H1 (cell line): ENCODE measurements around the gene CA10. TPM values are rescaled to one million over a fixed set of nuclear protein-coding genes. Genes with fewer than 3 reads are reported as not detected.

Experiments used
- CTCF ChIA-PET: fragments of 300-600 bp; sonication (Branson Sonifier 250); formaldehyde crosslinking; loops from one replicate; lab custom pipeline; 2021; ENCODE audit not compliant: partially characterized antibody; lab: Charles Lee
- POLR2A ChIA-PET: fragments of 300-600 bp; sonication (Branson Sonifier 250); formaldehyde crosslinking; loops from one replicate; lab custom pipeline; 2021; ENCODE audit warnings: inconsistent platforms; ENCODE audit not compliant: partially characterized antibody; lab: Charles Lee
- DNase-seq, 2 experiments: peaks; one replicate each; pipeline versions ENCODE4 v3.0.0 to v3.0.0-alpha.2; 2010 to 2022; ENCODE audit warnings: low spot score in 2 of 2, low read depth in 1 of 2, mixed read lengths in 1 of 2
- FAIRE-seq: peaks from 2 replicates; lab custom pipeline; 2011; peaks lifted over from hg19 to GRCh38; lab: Jason Lieb, UNC
- H2AFZ ChIP-seq: 2 replicates; pipeline ENCODE4 v1.8.1; 2012; ENCODE audit warnings: low read length, inconsistent platforms
- H2AK5ac ChIP-seq: 2 replicates; pipeline ENCODE4 v1.6.1; 2013; ENCODE audit warnings: low read depth, low read length
- H2BK120ac ChIP-seq: replicated peaks from 2 replicates; pipeline ENCODE3; 2013; ENCODE audit warnings: low read depth, low read length, inconsistent platforms
- H2BK12ac ChIP-seq: 2 replicates; pipeline ENCODE4 v1.6.1; 2013; ENCODE audit warnings: low read depth, low read length
- H2BK15ac ChIP-seq: 2 replicates; pipeline ENCODE4 v1.6.1; 2013; ENCODE audit warnings: low read length
- H2BK20ac ChIP-seq: 2 replicates; pipeline ENCODE4 v1.6.1; 2013; ENCODE audit warnings: low read length
- H2BK5ac ChIP-seq: 2 replicates; pipeline ENCODE4 v1.6.1; 2013; ENCODE audit warnings: low read depth, low read length
- H3K14ac ChIP-seq: 2 replicates; pipeline ENCODE4 v1.6.1; 2013; ENCODE audit warnings: inconsistent platforms; ENCODE audit not compliant: insufficient read length
- H3K18ac ChIP-seq: 2 replicates; pipeline ENCODE4 v1.6.1; 2013; ENCODE audit warnings: low read length; ENCODE audit errors: extremely low read depth
- H3K23ac ChIP-seq: 2 replicates; pipeline ENCODE4 v1.6.1; 2013; ENCODE audit warnings: inconsistent platforms; ENCODE audit not compliant: insufficient read length
- H3K23me2 ChIP-seq: 2 replicates; pipeline ENCODE4 v1.6.1; 2013; ENCODE audit warnings: low read depth, low read length
- H3K27ac ChIP-seq: 2 replicates; pipeline ENCODE4 v1.6.1; 2011; ENCODE audit warnings: low read depth, low read length, inconsistent platforms
- H3K27me3 ChIP-seq, 4 experiments: replicated peaks in 1 of 4; 1 replicate in 1 of 4; 2 replicates in 3 of 4; pipeline versions ENCODE4 v1.6.1 to v1.8.1; 2011 to 2013; ENCODE audit warnings: low read length in 3 of 4, mild to moderate bottlenecking in 3 of 4, inconsistent platforms in 2 of 4, mixed read lengths in 2 of 4, moderate library complexity in 1 of 4; ENCODE audit not compliant: control insufficient read depth in 3 of 4, insufficient read depth in 3 of 4; ENCODE audit errors: extremely low read depth in 1 of 4
- H3K36me3 ChIP-seq, 4 experiments: 2 replicates each; pipeline versions ENCODE4 v1.6.1 to v1.8.1; 2011 to 2013; ENCODE audit warnings: mild to moderate bottlenecking in 4 of 4, low read length in 3 of 4, moderate library complexity in 2 of 4, control low read depth in 1 of 4, inconsistent platforms in 1 of 4; ENCODE audit not compliant: insufficient read depth in 4 of 4, control insufficient read depth in 2 of 4
- H3K4ac ChIP-seq: replicated peaks from 2 replicates; pipeline ENCODE3; 2013; ENCODE audit warnings: low read length, low read depth, mixed read lengths, inconsistent platforms; ENCODE audit not compliant: insufficient read length
- H3K4me1 ChIP-seq, 4 experiments: replicated peaks in 1 of 4; 1 replicate in 1 of 4; 2 replicates in 3 of 4; pipeline versions ENCODE4 v1.6.1 to v1.8.1; 2011 to 2013; ENCODE audit warnings: low read length in 3 of 4, inconsistent platforms in 2 of 4, mixed read lengths in 1 of 4; ENCODE audit not compliant: insufficient read depth in 4 of 4, control insufficient read depth in 3 of 4
- H3K4me2 ChIP-seq, 2 experiments: 2 replicates each; pipeline versions ENCODE4 v1.6.1 to v1.8.1; 2011 to 2013; ENCODE audit warnings: low read depth in 2 of 2, low read length in 2 of 2, control low read depth in 1 of 2, inconsistent platforms in 1 of 2, mild to moderate bottlenecking in 1 of 2; ENCODE audit not compliant: insufficient read depth in 1 of 2
- H3K4me3 ChIP-seq, 4 experiments: fragments of 200-600, 300-600 bp in 1 of 4; sonication (generic), shearing (Covaris generic), sonication (Bioruptor Twin) in 1 of 4; 2 replicates each; pipeline versions ENCODE4 v1.5.1 to v1.8.1; 2011 to 2016; ENCODE audit warnings: low read length in 4 of 4, low read depth in 3 of 4, control low read depth in 2 of 4, inconsistent platforms in 2 of 4, mild to moderate bottlenecking in 2 of 4, mixed read lengths in 1 of 4, moderate library complexity in 1 of 4; ENCODE audit not compliant: insufficient read depth in 2 of 4; ENCODE audit errors: extremely low read depth in 1 of 4
- H3K56ac ChIP-seq: replicated peaks from 2 replicates; pipeline ENCODE3; 2013; ENCODE audit warnings: low read depth, mild to moderate bottlenecking, mixed read lengths, low read length, inconsistent platforms; ENCODE audit not compliant: insufficient read length
- H3K79me1 ChIP-seq: 2 replicates; pipeline ENCODE4 v1.6.1; 2013; ENCODE audit warnings: low read depth, low read length, control low read depth
- H3K79me2 ChIP-seq, 2 experiments: 2 replicates each; pipeline versions ENCODE4 v1.6.1 to v1.8.1; 2012 to 2013; ENCODE audit warnings: low read length in 2 of 2, mild to moderate bottlenecking in 2 of 2, inconsistent platforms in 1 of 2; ENCODE audit not compliant: insufficient read depth in 2 of 2, control insufficient read depth in 1 of 2
- H3K9ac ChIP-seq, 4 experiments: replicated peaks in 1 of 4; 1 replicate in 1 of 4; 2 replicates in 3 of 4; pipeline versions ENCODE4 v1.6.1 to v1.8.1; 2011 to 2013; ENCODE audit warnings: low read depth in 3 of 4, low read length in 3 of 4, control low read depth in 2 of 4, mild to moderate bottlenecking in 2 of 4, moderate library complexity in 2 of 4, inconsistent platforms in 1 of 4; ENCODE audit errors: extremely low read depth in 1 of 4
- H3K9me3 ChIP-seq, 2 experiments: 2 replicates each; pipeline versions ENCODE4 v1.6.1 to v1.8.1; 2012 to 2013; ENCODE audit warnings: mild to moderate bottlenecking in 2 of 2, moderate library complexity in 2 of 2, control low read depth in 1 of 2, inconsistent platforms in 1 of 2, low read depth in 1 of 2, low read length in 1 of 2, mixed read lengths in 1 of 2; ENCODE audit not compliant: insufficient read depth in 2 of 2
- H4K20me1 ChIP-seq, 2 experiments: replicated peaks in 1 of 2; 2 replicates each; pipeline versions ENCODE3 to v1.8.1; 2011 to 2013; ENCODE audit warnings: inconsistent platforms in 2 of 2, low read length in 2 of 2, mild to moderate bottlenecking in 1 of 2; ENCODE audit not compliant: insufficient read depth in 2 of 2, control insufficient read depth in 1 of 2
- H4K5ac ChIP-seq: 2 replicates; pipeline ENCODE4 v1.6.1; 2013; ENCODE audit warnings: low read length, low read depth, mixed read lengths, inconsistent platforms; ENCODE audit not compliant: insufficient read length
- H4K8ac ChIP-seq: 2 replicates; pipeline ENCODE4 v1.8.0; 2013; ENCODE audit warnings: mild to moderate bottlenecking, moderate library complexity, low read length, inconsistent platforms; ENCODE audit not compliant: insufficient read depth; ENCODE audit errors: extremely low read depth
- H4K91ac ChIP-seq: replicated peaks from 2 replicates; pipeline ENCODE3; 2013; ENCODE audit warnings: low read length, mixed read lengths, inconsistent platforms; ENCODE audit not compliant: insufficient read length
- RXRA ChIP-seq: IDR thresholded peaks from 2 replicates; pipeline ENCODE4 v1.6.1; 2011; ENCODE audit warnings: low read depth, mild to moderate bottlenecking, low read length, moderate library complexity; ENCODE audit not compliant: insufficient read depth
- polyA plus RNA-seq, 7 experiments: library from polyadenylated mRNA; depleted of rRNA in 3 of 7; stranded (reverse) in 5 of 7; unstranded in 2 of 7; fragments of >200 nt in 5 of 7; fragments of 200-250 nt in 2 of 7; gene quantifications; 1 replicate in 5 of 7; 2 replicates in 1 of 7; 4 replicates in 1 of 7; pipeline versions ENCODE4 v1.2.1 to v1.2.3, GENCODE V29; 2011 to 2013; ENCODE audit warnings: missing spikeins in 2 of 7, mixed read lengths in 2 of 7
- total RNA-seq: library from RNA; stranded (reverse); fragmentation: NEBNext Ultra II Directional; extraction: Animal tissue kit (Norgen Biotek cat#: 25700); gene quantifications from 2 replicates; pipeline ENCODE4 v1.2.1, GENCODE V29; 2021

The CA10 gene
- total and polyA plus RNA-seq, 2 of the 8 experiments (the other 6 are each of a cell fraction or from before 2014, with no cell fraction given): 0.60 to 0.63 TPM

DNA sequence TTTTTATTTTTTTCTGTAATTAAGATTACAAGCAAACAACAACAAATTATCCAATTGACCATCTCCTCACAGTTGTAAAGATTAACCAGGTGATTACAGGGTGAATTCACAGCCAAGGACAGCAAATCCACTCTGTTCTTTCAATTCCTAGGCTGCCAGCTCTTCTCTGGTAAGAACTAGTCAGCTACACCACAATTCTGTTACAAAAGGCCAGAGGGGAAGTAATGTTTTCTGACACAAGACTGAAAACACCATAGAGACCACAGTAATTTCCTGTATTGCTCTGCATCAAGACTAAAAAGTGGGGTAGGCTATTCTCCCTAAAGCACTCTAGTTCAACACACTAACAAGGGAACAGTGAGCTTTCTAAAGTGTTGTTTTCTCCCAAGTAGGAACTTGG lies 10.6 kb downstream of the CA10 start:
- no peaks in the 10 kb centered on the region for H3K79me2 ChIP-seq
- H3K4me3 ChIP-seq: no peak overlapping the region
- FAIRE-seq (no peak), DNase-seq (no peak)
- no peak overlapping the region for H3K4me2 ChIP-seq
- POLR2A ChIA-PET: no interaction called here
- H2AFZ ChIP-seq: no peak overlapping the region
- no peak overlapping the region for H2BK20ac ChIP-seq
- no peak overlapping the region for H3K23ac ChIP-seq
- no peak overlapping the region for H3K56ac ChIP-seq
- H2BK12ac ChIP-seq: no peak overlapping the region
- H3K4me1 ChIP-seq: no peaks in the 10 kb centered on the region; a peak in 1 of 7 replicates
- no peaks in the 10 kb centered on the region for H3K27me3 ChIP-seq
- no peak overlapping the region for H2BK5ac ChIP-seq
- no peaks in the 10 kb centered on the region for H3K9me3 ChIP-seq
- no peak overlapping the region for H3K14ac ChIP-seq
- no peak overlapping the region for H2BK120ac ChIP-seq
- H4K91ac ChIP-seq: no peak overlapping the region
- no peaks in the 10 kb centered on the region for H3K36me3 ChIP-seq
- H3K18ac ChIP-seq: no peak overlapping the region
- no peaks in the 10 kb centered on the region for H3K79me1 ChIP-seq
- CTCF ChIA-PET: interaction anchor here (1.3 kb wide), 1 partner anchor 41 kb away, joined by 4 read pairs; no protein-coding TSS in a partner anchor
- H4K5ac ChIP-seq: no peak overlapping the region
- H3K23me2 ChIP-seq: no peaks in the 10 kb centered on the region
- no peak overlapping the region for H2AK5ac ChIP-seq
- no peak overlapping the region for H3K4ac ChIP-seq
- no peaks in the 10 kb centered on the region for H4K20me1 ChIP-seq
- no peak overlapping the region for H3K27ac ChIP-seq
- H2BK15ac ChIP-seq: no peak overlapping the region
- H4K8ac ChIP-seq: no peak overlapping the region
- H3K9ac ChIP-seq: no peak overlapping the region
- no peak for TF ChIP-seq RXRA
